Testis (tissue), 5 donors: ENCODE measurements around the gene KMT5C. TPM values are rescaled to one million over a fixed set of nuclear protein-coding genes. Genes with fewer than 3 reads are reported as not detected.

Experiments used
- DNase-seq: peaks from one replicate; pipeline ENCODE4 v3.0.0-alpha.2; 2019
- H3K27ac ChIP-seq, 2 donors: fragments of 200-600 bp; sonication (generic); one replicate each; pipeline ENCODE4 v1.5.1; 2019
- H3K27me3 ChIP-seq: fragments of 200-600 bp; sonication (generic); one replicate; pipeline ENCODE4 v1.5.1; 2019
- H3K36me3 ChIP-seq: fragments of 200-600 bp; sonication (generic); one replicate; pipeline ENCODE4 v1.5.1; 2017; ENCODE audit warnings: low read depth; ENCODE audit errors: missing control alignments
- H3K4me1 ChIP-seq: fragments of 200-600 bp; sonication (generic); one replicate; pipeline ENCODE4 v1.5.1; 2019
- H3K4me3 ChIP-seq, 2 donors: fragments of 200-600 bp; sonication (generic); one replicate each; pipeline ENCODE4 v1.5.1; 2017 to 2019
- H3K9me3 ChIP-seq: fragments of 200-600 bp; sonication (generic); one replicate; pipeline ENCODE4 v1.5.1; 2017
- POLR2A ChIP-seq: fragments of 450-650 bp; IDR thresholded peaks from one replicate; pipeline ENCODE4 v1.6.1; 2017; ENCODE audit warnings: antibody characterized with exemption, mild to moderate bottlenecking, moderate library complexity
- WGBS, 2 donors: methylation state at CpG; one replicate each; pipeline ENCODE4 v1.1.5; 2018; 5-methylcytosine and 5-hydroxymethylcytosine counted together
- intact Hi-C: fragments of 100-400 bp; cut with DNase I; formaldehyde crosslinking; loops from one replicate; pipeline ENCODE4 v1.15.1; 2023; ENCODE audit warnings: low total_unique reads
- long read RNA-seq, 2 donors: transcript quantifications; one replicate each; lab custom pipeline, GENCODE V29; 2026
- polyA plus RNA-seq: library from polyadenylated mRNA; stranded (reverse); fragments of 350-450 nt; fragmentation: Illumina TruSeq; extraction: RNeasy Lipid Tissue Mini Kit (QIAGEN cat#74804); gene quantifications from one replicate; pipeline ENCODE4 v1.2.3, GENCODE V29; 2014; ENCODE audit warnings: low read depth, low replicate concordance; ENCODE audit not compliant: insufficient read depth
- total RNA-seq, 2 donors: library from RNA; depleted of rRNA; stranded (reverse); fragments of >200 nt; gene quantifications; one replicate each; pipeline ENCODE4 v1.2.3, GENCODE V29; 2016
- TF ChIP-seq, protein P1 (sequence below), 3 experiments: fragments of 450-650 bp in 2 of 3; fragments of 200-600 bp in 1 of 3; sonication (generic) in 1 of 3; IDR thresholded peaks; one replicate each; pipeline ENCODE4 v1.5.1; 2016 to 2019; ENCODE audit warnings: antibody characterized with exemption in 3 of 3, mild to moderate bottlenecking in 2 of 3, moderate library complexity in 1 of 3

Gene KMT5C
- total RNA-seq (10 to 100 TPM; 48.8 to 62.9 TPM), polyA plus RNA-seq (14.6 TPM)
- long read RNA-seq, donor 1, partial matches to known transcripts, result 0 of 3 reads
- long read RNA-seq, donor 1, other reads (novel, unspliced or antisense), result 0 of 3 reads
- long read RNA-seq, donor 2, partial matches to known transcripts, result 0 of 2 reads
- long read RNA-seq, donor 2, other reads (novel, unspliced or antisense), result 0 of 2 reads

DNA sequence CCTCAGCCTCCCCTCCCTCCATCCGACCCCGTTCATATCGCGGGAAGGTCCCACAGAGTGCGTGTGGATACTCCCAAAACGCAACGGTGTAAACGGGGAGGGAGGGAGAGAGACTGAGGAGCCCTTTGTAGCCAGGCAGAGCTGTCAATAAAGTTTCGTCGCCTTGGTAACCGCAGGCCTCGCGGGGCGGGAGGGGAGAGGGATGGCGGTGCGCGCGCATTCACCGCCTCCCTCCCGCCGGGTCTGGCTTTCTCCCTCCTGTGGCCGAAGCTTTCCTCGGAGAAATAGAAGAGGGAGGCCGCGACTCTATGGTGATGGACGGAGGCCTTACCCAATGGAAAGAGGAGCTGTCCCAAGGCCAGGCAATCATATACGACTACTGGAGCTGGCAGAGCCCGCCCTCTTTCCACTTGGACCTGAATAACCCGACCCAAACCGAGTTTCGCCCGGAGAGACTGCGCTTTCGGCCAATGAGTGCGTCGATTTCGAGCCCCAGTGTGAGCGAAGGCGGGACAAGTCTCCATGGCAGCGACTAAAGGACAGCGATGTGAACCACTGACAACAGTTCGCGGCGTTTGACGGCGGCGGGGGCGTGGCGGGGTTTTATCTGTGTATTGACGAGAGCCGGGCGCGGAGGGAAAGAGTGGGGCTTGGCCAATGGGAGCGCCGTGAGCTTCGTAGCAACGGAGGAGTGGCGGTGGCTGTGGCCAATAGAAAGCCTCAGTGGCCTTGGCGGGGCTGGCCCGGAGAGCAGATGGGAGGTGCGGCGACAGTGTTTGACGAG, at the start of gene KMT5C:
TSS of gene KMT5C (plus strand) at position 772 of the 784 bp plus-strand sequence. CDS start 2,061 bp downstream, outside the sequence.
- peak; percentile 100 for DNase-seq
- Histone ChIP-seq H3K36me3 (no peaks in the 10 kb centered on the region), H3K27ac (peak within 1 kb of the TSS; percentile 90), H3K27me3 (no peaks in the 10 kb centered on the region), H3K4me3 (peak within 1 kb of the TSS; percentile 73 to 75), H3K9me3 (no peaks in the 10 kb centered on the region), H3K4me1 (peaks cover 20% of the 10 kb centered on the region)
- peak; percentile 89 for TF ChIP-seq POLR2A
- TF ChIP-seq, protein P1, sequence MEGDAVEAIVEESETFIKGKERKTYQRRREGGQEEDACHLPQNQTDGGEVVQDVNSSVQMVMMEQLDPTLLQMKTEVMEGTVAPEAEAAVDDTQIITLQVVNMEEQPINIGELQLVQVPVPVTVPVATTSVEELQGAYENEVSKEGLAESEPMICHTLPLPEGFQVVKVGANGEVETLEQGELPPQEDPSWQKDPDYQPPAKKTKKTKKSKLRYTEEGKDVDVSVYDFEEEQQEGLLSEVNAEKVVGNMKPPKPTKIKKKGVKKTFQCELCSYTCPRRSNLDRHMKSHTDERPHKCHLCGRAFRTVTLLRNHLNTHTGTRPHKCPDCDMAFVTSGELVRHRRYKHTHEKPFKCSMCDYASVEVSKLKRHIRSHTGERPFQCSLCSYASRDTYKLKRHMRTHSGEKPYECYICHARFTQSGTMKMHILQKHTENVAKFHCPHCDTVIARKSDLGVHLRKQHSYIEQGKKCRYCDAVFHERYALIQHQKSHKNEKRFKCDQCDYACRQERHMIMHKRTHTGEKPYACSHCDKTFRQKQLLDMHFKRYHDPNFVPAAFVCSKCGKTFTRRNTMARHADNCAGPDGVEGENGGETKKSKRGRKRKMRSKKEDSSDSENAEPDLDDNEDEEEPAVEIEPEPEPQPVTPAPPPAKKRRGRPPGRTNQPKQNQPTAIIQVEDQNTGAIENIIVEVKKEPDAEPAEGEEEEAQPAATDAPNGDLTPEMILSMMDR (IDR thresholded peaks at IDR 0.05), result peak in 2 of 3 experiments; percentile 42 to 64
- WGBS, 2 donors, result 0% methylated on average over 29 to 63 of the region's 63 CpGs
- intact Hi-C loops, result no loop called here

- H3K9me3 ChIP-seq, result no peaks in the 10 kb centered on the region
- intact Hi-C loops, result no loop called here
- H3K27ac ChIP-seq, result no peak overlapping the region
- no peak overlapping the region for H3K4me3 ChIP-seq
- peaks cover 12% of the 10 kb centered on the region for H3K4me1 ChIP-seq
- 89 to 93% methylated on average over 10 of the region's 10 CpGs for WGBS, 2 donors
- TF ChIP-seq, protein P1 (IDR thresholded peaks at IDR 0.05), result no peak
- TF ChIP-seq POLR2A, result no peak
- no peaks in the 10 kb centered on the region for H3K36me3 ChIP-seq
- no peak for DNase-seq
- H3K27me3 ChIP-seq, result no peaks in the 10 kb centered on the region
Observed at GRCh38 chr19:55297267-55297666, 42.4 kb upstream of the KMT5C start.

DNA sequence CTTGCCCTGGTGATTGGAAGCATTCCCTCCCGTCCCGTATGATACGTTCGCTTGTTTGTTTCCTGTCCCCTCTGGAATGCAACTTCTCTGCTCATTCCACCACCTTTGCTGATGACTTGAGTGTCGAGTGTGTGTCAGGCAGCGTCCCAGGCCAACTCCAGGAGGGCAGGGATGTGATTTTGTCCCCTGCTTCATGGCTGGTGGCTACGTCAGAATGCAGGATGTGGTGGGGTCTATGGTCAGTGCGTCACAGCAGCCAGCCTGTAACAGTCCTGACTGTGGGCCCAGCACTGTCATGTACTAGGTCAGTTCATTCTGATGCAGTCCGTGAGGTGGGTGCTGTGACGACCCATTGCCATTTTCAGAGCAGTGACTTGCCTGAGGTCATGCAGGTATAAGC, 39.7 kb upstream of the KMT5C start:
- Histone ChIP-seq H3K27me3 (no peaks in the 10 kb centered on the region), H3K4me1 (peaks cover 12% of the 10 kb centered on the region), H3K27ac (no peak overlapping the region), H3K36me3 (no peaks in the 10 kb centered on the region), H3K9me3 (no peaks in the 10 kb centered on the region), H3K4me3 (no peak overlapping the region)
- intact Hi-C loops, result no loop called here
- no peak for TF ChIP-seq POLR2A
- TF ChIP-seq, protein P1 (IDR thresholded peaks at IDR 0.05), result no peak
- no peak for DNase-seq
- WGBS, 2 donors, result 87 to 91% methylated on average over 9 to 10 of the region's 10 CpGs

GRCh38 chr19:55300886-55301458, 38.7 kb upstream of the KMT5C start:
- H3K27me3 ChIP-seq, result no peaks in the 10 kb centered on the region
- no peaks in the 10 kb centered on the region for H3K36me3 ChIP-seq
- H3K4me1 ChIP-seq, result peaks cover 12% of the 10 kb centered on the region
- intact Hi-C loops, result no loop called here
- no peaks in the 10 kb centered on the region for H3K9me3 ChIP-seq
- H3K27ac ChIP-seq, result no peak overlapping the region
- H3K4me3 ChIP-seq, result peak overlapping the region in 1 of 2 donors; percentile 51
- 38 to 41% methylated on average over 15 of the region's 15 CpGs for WGBS, 2 donors
- DNase-seq, result peak; percentile 73
- TF ChIP-seq, protein P1 (IDR thresholded peaks at IDR 0.05), result no peak
- TF ChIP-seq POLR2A, result no peak
